DMS 273 (cell line): ENCODE measurements around the gene MYRF.
A peak's percentile ranks its signal among the peaks of the same experiment; 100 is the strongest.

Experiments
- DNase-seq: peaks from one replicate; lab custom pipeline; 2025; ENCODE audit not compliant: unreplicated experiment; lab: John Stamatoyannopoulos, UW

Gene MYRF

DNA sequence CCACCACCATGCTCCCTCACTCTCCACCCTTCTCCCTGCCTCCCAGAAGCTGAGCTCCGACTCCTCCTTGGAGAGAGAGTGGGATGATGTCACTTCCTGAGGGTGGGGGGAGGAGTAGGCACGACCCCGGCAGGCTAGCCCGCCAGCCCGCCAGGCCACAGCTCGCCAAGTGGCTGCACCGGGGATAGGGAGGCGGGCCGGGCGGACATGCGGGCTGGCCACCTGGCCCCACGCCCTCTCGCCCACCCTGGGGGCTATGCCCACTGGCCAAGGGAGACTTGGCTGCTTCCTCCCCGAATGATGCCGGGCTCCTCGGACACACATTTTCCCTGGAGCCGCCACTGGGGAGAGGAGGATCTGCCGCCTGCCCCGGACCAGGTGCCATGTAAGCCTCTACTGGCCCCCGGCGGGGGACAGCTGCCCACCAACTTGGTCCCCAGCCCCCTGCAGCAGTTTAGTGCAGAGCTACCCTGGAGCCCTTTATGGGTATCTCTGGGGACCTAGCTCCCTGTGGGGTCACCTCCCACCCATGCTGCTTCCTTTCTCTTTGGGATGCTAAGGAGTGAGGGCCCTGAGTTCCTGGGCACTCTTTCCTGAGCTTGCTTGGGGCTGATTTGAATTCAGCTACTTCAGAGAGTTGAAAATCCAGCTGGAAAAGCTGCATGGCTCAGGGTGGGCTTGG is 33.7 kb upstream of the MYRF start:
- peak; percentile 68 for DNase-seq

DNA sequence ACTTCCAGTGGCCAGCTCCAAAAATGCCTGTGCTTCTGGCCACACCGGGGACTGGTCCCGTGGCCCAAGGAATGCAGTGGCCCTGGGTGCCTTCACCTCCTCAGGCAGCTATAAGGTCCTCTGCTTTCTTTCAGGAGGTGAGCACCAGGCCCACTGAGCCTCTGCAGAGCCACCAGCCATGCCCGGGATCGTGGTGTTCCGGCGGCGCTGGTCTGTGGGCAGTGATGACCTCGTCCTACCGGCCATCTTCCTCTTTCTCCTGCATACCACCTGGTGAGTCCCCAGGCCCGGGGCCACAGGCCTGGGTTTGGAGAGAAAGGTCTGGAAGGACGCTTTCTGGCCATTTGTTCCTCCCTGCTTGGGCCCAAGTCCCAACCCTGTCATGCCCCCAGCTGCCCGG is 32.5 kb upstream of the MYRF start:
- no peak for DNase-seq

DNA sequence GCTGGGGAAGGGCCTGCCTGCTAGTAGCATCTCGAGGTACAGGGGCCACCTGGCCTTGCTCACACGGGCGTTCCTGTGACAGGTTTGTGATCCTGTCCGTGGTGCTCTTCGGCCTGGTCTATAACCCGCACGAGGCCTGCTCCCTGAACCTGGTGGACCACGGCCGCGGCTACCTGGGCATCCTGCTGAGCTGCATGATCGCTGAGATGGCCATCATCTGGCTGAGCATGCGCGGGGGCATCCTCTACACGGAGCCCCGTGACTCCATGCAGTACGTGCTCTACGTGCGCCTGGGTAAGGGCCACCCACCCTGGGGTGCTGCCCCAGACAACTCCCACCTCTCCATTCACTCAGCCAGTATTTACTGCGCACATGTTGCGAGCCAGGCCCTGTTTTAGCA is 31.8 kb upstream of the MYRF start:
- no peak for DNase-seq

DNA sequence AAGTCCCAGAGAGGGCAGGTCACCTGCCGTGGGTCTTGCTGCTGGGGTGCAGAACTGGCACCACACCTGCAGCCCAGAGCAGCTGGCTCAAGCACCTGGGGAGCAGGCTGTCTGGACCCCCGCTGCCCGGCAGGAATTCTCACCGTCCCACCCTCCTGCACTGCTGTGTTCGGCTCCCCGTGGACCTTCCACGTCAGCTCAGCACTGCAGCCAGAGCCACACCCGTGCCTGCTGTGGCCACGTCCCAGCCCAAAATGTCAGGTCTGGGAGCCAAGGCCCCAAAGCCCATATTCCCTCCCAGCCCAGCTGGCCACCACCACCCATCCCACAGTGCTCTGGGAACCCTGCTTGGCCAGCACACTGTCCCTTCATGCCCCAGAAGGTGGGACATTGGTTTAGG is 28.0 kb upstream of the MYRF start:
- DNase-seq, result no peak

DNA sequence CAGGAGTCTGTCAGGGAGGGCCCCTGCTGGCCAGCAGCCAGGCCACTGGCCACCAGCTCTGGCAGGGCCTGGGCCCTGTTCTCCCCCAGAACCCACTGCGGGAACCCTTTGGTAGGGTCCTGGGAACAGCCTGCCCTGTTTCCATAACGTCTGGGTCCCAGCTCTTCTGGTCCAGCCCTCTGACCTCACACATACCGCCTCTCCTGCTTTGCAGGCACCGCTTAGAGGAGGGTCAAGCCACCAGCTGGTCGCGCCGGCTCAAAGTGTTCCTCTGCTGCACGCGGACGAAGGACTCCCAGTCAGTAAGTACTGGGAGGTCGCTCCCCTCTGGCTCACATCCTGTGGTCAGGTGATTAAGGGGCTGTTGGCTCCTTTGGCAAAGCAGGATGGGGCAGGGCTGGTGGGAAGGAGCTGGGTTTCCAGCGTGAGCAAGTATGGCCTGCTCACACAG is 26.6 kb upstream of the MYRF start:
- no peak for DNase-seq

DNA sequence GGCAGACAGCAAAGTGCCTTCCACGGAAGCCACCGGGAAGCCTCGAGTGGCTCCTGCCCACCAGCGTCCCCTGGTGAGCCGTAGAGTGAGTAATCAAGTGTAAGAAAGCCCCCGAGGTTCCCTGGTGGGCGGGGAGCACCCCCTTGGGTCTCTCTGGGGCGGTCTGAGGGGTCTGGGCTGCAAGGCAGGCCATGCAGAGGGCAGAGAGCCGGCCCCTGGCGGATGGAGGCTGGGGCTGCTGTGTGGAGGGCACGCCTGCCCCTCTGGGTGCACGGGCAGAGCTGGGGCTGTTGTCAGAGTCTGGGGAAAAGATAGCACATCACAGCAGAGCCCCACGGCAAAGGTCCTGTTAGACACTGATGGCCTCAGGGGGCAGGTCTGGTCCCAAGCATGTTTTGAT is 25.7 kb upstream of the MYRF start:
- DNase-seq, result no peak

DNA sequence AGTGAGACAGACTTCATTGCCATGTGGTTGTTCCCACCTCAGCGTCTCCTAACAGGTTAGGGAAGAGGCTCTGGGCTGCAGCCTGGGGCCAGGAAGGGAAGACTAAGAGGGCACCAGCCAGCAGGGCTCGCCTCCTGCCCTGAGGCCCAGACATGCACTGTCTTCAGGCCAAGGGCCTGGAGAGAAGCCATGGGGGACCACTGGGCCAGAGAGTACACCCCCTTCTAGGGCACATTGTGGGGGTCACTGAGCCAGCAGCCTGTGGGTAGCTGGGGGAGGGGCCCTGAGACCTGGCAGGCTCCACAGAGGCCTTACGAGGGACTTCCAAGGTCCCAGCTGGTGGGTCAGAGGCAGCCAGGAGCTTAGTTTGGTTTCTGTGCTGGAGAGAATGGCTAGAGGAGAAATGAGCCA is 25.0 kb upstream of the MYRF start:
- no peak for DNase-seq

DNA sequence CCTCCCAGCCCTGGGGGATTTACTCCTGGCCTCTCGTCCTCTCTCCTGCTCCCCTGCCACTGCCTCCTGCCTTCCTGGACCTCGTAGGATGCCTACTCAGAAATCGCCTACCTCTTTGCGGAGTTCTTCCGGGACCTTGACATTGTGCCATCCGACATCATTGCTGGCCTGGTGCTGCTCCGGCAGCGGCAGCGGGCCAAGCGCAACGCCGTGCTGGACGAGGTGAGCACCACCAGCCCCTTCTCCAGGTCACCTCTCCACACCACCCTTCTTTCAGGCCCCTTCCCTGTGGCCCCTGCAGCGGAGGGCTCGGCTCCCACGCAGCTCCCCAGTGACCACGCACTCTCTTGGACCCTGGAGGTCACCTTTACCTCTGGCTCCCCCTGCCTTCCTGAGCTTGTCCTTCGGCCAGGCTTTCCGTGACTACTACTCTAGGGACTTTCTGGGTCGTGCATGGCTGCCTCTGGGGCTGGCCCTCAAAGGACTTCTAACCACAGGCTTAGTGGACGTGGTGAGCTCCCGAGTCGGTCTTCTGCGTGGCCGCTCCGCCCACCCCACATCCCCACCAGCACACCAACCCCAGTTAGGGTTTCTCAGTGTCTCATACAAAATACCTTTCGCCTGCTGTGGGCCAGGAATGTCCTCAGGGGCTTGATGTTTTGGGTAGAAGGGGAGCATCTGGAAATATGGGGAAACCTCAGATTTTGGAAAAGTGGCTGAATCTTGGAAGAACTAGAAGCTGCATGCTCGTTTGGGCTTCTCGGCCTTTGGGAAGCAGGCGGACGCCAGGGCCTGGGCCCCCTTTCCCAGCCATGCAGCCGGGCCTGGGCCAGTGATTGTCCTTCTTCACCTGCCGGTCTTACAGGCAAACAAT is 24.1 kb upstream of the MYRF start:
- no peak for DNase-seq

DNA sequence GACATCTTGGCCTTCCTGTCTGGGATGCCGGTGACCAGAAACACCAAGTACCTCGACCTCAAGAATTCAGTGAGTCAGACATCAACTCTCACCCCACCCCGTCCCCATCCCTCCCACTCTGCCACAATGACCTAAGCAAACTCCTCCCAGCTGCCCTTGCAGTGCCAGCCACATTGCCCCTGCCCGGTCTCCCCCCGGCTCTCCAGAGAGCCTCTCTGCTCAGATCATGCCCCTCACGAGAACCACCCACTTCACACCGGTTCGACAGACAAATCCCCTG is 23.6 kb upstream of the MYRF start:
- DNase-seq, result no peak

DNA sequence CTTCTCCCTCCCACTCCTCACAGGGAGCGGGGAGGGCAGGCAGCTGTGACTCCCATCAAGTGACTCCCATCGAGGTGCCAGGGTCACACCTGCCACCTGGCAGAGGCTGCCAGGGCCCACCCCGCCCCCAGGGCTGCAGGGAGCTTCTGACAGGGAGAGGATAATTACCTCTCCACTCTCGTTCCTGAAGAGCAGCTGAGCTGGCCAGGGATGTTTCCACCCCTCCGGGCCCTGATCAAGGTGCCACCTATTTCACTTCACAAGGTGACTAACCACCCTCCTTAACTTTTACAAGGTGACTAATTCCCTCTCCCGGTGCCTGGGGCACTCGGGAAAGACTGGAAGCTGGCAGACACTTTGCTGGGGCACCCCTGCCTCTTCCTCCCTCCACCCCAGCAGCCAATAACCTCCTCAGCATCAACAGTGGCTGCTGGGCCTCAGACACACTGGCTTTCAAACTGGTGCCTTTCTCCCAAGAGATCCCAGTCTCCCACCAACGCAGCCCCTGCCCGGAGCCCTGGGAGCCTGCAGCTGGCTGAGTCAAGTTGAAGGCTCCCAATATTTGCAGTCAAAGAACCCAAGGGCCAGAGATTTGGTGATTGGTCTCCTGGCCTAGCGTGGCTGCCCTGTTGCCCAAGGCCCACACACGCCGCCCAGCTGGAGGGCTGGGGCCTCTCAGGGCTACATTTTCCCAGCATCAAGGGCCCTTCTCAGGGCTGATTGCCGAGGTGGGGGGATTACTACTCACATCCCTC is 22.0 kb upstream of the MYRF start:
- no peak for DNase-seq

DNA sequence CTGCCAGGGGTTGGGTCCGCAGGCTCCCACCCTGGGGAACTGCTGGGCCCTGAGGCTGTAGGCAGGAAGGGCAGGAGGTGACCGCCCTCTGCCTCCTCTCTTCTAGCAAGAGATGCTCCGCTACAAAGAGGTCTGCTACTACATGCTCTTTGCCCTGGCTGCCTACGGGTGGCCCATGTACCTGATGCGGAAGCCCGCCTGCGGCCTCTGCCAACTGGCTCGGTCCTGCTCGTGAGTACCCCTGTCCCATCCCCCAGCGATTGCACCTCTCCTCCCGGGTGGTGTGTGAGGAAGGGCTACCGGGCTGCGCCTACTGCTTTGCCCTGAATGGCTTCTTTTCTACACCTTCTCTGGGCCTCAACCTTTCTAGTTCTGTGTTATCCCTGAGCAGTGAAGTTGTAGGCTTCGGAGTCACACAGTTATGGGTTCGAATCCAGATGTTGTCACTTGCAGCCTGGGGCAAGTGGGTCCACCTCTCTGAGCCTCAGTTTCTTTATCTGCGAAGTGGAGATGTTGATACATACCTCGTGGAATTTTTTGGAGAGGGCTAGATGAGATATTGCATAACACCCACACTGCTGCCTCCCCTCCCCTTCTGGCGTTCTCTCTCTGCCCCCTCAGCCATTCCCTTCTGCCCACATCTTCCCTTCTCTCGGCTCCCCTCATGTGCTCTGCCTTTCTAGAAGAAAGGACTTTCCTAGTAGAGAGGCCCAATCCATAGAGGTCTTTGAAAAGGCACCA is 21.1 kb upstream of the MYRF start:
- DNase-seq, result no peak

DNA sequence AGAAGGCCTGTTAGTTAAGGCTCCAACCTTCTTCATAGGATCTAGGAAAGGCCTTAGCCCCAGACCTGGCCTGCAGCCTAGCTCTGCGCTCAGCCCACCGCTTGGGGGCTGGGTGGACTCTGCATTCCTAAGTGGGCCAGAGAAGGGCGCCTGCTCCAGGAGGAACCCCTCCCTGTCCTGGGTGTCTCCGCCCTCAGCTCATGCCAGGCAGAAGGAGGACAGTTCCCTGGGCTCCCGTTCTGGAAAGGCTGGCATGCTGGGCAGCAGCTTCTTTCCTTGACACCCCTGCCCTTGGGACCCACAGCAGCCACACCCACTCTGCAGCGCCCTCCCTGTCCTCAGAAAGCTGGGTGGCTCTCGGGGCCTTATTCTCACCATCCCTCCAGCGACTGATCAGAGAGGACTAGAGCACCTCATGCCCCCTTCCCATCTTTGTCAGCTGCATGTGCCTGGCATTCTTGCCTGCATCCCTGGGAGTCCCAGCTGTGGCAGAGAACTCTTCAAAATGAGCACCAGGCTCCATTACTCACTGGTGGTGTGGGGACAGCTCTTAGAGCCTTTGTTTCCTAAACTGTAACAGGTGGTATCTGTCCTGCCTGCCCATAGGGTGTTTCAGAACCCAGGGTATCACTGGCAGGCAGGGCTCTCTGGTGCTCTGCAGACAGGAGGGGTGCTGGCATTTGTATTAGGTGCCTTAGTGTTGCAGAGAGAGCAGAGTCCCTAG is 20.3 kb upstream of the MYRF start:
- DNase-seq, result no peak

DNA sequence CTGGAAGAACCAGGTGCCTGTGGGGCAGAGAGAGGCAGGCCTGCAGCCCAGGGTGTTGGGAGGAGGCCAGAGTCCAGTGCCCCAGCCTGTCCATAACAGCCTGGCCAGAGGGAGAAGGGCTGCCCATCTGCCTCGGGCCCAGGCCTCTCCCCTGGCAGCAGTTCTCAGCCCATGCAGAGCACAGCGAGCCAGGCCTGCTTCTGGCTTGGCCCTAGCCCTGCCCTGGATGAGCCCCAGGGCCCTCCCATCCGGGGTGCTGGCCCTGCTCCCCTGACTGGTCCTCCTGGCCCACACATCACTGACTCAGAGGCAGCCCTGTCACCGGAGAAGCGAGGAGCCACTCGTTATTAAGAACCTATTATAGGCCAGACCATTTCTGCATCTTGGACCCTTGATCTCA is 19.7 kb upstream of the MYRF start:
- DNase-seq, result no peak

DNA sequence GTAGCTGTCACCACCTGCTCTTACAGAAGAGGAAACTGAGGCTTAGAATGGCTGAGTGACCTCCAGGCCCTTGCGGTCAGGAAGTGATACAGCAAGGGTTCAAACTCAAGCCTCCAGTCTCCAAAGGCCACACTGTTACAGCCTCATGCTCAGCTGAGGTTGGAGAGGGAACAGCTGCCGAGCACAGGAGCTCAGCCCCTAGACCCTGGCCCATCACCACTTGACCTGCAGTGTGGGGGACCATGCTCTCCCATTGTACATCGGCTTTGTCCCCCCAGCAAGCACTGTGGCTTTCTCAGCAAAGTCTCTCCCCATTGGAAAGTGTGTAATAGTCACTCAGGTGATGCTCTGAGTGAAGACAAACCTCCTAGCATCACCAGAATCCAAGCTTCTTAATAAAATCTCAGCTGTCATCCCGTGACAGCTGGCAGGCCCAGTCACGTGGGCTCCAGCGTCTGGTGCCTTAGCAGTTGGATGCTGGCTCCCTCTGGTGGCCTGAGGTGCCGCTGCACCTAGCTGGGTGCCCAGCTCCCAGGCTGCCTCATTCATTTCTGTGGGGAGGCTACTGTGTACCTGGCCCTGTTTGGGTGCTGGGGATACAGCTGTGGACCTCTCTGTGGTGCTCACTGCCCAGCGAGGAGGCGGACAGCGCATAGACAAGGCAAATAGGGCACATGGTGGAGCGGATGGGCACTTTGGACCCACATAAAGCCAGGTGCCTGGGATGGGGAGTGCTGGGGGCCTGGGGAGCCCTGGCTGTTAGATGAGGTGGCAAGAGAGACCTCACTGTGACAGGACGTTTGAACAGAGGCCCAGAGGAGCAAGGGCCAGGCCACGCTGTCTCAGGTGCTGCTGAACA is 19.1 kb upstream of the MYRF start:
- peak; percentile 93 for DNase-seq

DNA sequence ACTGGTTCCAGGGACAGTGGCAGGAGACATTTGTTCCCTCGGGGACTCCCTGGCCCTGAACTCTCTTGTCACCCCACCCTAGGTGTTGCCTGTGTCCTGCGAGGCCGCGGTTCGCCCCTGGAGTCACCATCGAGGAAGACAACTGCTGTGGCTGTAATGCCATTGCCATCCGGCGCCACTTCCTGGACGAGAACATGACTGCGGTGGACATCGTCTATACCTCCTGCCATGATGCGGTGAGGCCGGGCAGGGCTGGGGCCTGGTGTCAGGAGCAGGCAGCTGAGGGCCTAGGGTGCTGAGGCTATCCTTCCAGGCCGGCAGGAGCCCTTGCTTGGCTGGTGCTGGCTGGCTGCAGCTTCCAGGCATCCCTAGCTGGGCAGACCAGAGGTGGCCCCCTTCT is 17.7 kb upstream of the MYRF start:
- no peak for DNase-seq

DNA sequence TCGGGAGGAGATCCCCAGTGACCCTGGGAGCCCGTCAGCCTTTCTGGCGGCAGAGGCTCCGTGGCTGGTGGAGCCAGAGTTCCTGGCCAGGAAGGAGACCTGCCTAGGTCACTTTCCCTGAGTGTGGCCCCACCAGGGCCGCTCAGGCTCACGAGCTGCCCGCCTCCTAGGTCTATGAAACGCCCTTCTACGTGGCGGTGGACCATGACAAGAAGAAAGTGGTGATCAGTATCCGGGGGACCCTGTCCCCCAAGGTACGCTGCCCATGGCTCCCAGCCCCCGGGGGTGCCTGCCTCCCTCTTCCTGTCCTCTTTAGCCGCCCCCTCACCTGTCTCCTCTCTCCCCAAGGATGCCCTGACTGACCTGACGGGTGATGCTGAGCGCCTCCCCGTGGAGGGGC is 17.0 kb upstream of the MYRF start:
- no peak for DNase-seq

DNA sequence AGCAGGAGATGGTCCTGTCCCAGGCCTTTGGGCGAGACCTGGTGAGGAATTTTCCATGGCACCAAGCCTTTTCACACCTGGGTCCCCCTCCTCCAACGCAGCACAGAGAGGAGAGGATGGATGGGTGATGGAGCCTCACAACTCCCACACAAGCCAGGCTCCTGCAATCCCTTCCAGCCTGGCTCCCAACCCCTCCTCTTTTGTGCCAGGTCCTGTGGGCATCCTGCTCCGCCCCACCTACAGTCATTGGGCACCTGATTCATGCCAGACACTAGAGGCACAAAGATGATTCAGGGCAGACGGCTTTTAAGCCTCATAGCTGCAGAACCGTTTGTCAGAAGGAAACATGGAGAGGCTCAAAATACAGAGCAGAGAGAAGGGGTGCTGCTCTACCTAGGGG is 16.1 kb upstream of the MYRF start:
- DNase-seq, result no peak

DNA sequence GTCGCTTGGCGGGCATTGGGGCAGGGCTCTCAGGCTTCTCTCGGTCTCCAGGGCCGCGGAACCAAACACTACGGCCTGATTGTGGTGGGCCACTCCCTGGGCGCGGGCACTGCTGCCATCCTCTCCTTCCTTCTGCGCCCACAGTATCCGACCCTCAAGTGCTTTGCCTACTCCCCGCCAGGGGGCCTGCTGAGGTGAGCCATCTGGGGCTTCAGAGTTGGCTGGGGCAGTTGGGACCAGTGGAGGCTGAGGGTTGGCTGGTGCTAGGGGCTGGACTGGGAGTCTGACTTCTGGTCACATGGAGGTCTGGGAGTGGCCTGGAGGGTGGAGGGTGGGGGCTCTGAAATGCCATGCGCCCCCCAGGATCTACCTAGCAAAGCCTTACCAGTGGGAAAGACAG is 15.3 kb upstream of the MYRF start:
- DNase-seq, result peak; percentile 19

DNA sequence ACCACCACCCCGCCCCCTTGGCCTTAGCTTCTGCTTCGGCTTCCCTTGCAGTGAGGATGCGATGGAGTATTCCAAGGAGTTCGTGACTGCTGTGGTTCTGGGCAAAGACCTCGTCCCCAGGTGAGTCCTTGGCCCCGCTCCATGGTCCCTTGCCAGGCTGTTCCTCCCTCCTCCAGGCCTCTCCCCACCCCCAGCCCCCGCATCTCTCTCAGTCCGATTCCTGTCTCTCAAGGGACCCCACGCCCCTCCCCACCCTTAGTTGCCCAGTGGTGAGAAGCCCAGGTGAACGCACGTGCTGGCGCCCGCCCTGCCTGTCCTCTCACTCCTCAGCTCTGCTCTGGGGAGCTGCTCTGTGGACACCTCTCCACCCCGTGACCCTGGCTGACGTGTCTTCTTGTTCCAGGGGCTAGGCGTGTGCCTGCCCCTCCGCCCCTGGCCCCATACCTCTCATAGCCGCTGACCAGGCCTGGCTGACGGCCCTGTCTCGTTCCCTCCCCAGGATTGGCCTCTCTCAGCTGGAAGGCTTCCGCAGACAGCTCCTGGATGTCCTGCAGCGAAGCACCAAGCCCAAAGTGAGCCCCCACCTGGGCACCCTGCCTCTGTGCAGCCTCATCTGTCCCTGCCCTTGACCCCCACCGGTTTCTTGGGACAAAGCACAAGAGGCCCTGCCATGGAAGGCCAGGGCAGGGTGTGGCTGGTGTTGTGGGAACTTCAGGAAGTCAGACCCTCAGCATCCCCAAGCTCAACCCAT is 14.6 kb upstream of the MYRF start:
- no peak for DNase-seq
